ENCODE data around the gene PTGES2.

Gene PTGES2

DNA sequence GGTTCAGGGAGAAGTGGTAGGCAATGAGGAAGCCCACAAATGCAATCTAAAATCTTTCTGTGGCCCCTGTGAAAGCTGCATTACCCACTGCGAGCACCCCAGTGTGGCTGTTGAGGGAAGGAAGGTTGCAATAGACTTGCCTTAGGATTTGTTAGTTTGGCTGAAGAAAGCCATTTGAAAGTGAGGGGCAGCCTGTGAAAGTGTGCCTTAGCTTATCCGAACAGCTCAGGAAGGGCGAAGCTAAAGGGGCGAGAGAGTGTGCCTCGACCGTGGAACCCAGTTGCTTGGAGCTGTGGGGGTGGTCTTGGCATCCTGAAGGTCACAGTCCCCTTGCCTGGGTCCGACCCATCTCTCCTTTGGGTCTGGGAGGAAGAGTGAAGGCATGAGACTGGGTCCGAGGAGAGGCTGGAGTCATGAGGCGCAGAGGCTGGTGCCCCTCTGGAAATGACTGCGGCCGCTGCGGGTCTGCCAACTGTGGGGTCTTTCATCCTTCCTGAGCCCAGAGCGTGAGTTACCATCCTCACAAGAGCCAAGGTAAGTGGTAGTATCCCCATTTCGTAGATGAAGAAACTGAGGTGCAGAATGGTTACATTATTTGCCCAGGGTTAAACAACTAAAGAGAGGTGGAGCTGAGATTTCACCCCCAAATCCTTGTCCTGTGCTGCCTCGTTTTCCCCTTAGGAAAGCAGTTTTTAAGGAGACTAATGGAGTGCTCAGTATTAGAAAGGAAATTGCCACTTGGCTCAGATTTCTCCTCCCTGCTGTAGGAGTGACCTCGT, 35.1 kb downstream of the PTGES2 start:
- in situ Hi-C loops (cut with HindIII; ENCODE audit: low sequenced_read_pairs) = no loop called here

DNA sequence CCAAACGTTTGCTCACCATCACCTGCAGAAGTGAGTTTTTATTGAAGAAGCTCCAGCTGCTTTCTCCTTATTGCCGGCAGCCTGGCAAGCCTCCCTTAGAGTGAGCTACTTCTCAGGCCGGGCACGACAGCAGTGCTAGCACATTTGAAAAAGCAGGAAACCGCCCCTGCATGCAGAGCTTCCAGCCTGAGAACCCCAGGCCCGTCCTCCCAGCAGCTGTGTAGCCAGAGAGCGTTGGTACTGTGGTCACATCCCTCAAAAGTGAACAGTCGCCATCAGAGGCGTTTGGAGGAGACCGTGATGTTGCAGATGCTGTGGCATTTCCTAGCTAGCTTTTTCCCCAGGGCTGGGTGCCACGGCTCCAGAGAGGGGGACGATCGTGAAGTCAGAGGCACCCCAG, 36.0 kb downstream of the PTGES2 start:
- in situ Hi-C loops (cut with HindIII; ENCODE audit: low sequenced_read_pairs) = no loop called here

DNA sequence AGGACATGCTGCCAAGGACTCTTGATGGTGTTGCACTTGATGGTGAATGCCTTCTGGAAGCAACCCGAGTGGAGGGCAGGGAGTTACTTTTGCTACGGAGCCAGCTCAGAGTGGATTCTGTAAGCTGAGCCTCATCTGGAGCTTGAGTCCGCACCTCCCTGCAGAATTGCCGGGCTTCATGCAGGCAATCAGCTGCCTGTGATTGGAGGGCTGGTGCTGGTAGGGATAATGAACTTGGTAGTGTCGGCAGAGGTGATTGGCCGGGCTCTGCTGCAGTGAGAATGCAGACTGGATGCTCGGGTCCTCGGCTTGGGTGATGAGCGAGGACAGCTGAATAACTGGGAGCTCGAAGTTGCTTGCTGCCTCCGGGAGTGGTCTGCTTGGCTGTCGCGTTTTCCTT, 36.4 kb downstream of the PTGES2 start:
- in situ Hi-C loops (cut with HindIII; ENCODE audit: low sequenced_read_pairs) = no loop called here

DNA sequence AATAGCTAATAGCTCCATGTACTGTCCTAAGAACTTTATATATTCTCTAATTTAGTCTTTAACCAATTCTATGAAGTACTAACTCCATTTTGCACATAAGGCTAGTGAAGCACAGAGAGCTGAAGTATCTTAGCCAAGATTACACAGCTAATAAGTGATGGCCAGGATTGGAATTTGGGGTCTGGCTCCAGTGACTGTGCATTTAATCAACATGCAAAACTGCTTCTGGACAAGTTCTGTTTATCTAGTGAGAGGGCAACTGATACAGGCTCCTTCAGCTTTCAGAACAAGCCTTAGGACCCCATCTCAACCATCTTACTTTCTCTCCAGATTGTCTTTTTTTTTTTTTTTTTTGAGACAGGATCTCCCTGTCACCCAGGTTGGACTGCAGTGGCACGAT, 38.2 kb downstream of the PTGES2 start:
- in situ Hi-C loops (cut with HindIII; ENCODE audit: low sequenced_read_pairs) = no loop called here

DNA sequence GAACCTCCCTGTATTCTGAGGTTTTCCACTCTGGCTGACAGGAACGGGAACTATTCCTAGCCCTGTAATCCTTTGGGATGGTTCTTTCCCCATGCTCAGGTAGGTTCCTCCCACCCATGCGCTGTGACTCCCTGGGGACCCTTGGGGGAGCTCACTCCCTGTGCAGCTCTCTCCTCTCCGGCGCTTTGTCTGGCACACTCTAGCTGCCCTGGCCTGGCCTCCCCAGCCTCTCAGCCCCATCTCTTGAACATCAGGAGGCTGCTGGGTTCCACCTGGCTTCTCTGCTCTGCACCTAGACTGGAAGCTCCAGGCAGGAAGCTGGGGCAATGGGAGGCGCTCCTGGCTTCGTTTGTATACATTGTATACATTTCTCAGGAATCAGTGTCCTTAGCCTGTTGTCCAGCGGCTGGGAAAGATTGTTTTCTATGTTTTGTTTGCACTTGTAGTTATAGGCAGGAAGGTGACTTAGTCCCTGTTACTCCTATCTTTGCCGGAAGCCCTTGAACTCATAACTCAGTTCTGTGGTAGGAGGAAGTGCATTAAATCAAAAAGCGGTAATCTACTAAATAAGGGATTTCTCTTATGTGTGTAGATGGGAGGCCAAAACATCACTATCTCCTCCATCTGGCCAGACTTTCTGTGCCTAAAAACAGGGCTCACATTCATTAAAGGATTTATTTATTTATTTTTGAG, 39.1 kb downstream of the PTGES2 start:
- in situ Hi-C loops (cut with HindIII; ENCODE audit: low sequenced_read_pairs) = no loop called here

DNA sequence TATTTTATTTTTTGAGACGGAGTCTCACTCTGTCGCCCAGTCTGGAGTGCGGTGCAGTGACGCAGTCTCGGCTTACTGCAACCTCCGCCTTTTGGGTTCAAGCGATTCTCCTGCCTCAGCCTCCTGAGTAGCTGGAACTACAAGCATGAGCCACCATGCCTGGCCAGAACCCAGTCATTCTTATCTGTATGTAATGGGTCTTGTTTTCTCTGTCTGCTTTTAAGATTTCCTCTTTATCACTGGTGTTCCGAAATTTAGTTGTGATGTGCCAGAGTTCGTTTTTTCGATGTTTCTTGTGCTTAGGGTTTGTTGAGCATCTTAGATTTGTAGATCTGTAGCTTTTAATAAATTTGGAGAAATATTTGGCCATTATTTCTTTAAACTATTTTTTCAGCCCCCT, 40.3 kb downstream of the PTGES2 start:
- in situ Hi-C loops (cut with HindIII; ENCODE audit: low sequenced_read_pairs) = no loop called here

DNA sequence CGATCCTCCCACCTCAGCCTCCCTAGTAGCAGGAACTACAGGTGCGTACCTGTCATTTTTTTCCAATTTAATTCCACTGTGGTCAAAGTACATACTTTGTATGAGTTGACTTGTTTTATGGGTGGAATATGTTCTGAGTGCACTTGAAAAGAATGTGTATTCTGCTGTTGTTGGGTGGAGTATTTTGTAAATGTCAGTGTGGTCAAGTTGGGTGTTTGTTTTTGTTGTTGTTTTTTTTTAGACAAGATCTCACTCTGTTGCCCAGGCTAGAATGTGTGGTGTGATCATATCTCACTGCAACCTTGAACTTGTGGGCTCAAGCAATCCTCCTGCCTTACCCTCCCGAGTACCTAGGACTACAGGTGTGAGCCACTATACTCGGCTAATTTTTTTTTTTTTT, 41.6 kb downstream of the PTGES2 start:
- in situ Hi-C loops (cut with HindIII; ENCODE audit: low sequenced_read_pairs) = no loop called here

DNA sequence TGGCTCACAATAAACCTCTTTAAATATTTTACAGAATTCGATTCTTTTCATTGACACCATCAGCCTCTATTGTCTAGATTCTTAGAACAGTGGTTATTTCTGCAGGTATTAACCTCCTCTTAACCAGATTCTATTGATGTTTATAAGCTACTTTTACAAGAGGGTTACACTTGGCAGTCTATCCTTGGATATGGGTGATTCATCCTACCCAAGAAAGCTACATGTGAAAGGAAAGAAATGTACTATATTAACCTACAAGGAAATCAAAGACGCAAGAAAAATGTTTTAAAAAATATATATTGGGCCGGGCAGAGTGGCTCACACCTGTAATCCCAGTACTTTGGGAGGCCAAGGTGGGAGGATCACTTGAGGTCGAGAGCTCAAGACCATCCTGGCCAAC, 42.8 kb downstream of the PTGES2 start:
- in situ Hi-C loops (cut with HindIII; ENCODE audit: low sequenced_read_pairs) = no loop called here

DNA sequence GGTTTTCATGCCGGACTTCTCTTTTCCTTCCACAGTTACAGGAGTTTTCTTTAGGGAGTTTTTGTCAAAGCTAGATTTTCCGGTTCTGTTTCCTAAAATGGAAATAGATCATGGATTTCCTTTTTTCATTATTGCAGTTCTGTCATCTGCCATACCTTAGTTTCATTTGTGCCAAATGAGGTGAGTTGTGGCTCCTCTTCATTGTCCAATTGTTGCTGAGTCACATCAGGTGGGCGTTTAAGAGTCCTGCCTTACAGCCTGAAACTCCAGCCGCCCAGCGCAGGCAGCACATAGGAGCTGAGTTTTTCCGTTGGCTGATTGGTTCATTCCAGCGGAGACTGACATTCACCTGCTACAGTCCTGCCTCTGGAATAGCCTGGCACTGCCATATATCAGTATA, 45.4 kb downstream of the PTGES2 start:
- in situ Hi-C loops (cut with HindIII; ENCODE audit: low sequenced_read_pairs) = no loop called here

DNA sequence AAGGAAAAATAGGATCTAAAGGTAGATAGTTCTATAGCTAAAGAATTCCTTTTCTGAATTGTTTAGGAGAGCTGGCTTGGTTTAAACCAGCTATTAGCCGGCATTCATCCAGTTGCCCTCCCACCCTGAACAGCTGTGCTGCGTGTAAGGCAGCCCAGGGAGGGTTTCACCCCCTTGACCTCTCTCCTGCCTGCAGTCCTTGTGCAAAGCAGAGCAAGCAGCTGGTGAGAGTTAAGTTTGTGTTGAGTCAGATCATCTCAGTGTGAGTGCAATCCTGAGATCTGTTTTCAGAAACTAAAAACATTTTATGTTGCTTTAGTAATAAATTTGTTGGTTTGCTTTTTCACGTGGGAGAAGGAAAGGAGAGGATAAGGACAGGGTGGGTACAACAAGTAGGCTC, 46.5 kb downstream of the PTGES2 start:
- in situ Hi-C loops (cut with HindIII; ENCODE audit: low sequenced_read_pairs) = no loop called here

DNA sequence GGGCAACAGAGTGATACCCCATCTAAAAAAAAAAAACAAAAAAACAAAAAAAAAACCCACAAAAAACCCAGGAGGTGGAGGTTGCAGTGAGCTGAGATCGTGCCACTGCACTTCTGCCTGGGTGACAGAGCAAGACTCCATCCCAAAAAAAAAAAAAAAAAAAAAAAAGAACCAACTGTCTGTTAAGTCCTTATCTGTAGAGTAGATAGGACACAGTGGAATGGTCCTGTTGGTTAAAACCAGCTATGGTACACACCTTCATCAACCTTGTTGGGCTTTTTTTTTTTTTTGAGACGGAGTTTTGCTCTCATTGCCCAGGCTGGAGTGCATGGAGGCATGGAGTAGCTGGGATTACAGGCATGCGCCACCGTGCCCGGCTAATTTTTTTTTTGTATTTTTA, 47.3 kb downstream of the PTGES2 start:
- in situ Hi-C loops (cut with HindIII; ENCODE audit: low sequenced_read_pairs) = no loop called here

DNA sequence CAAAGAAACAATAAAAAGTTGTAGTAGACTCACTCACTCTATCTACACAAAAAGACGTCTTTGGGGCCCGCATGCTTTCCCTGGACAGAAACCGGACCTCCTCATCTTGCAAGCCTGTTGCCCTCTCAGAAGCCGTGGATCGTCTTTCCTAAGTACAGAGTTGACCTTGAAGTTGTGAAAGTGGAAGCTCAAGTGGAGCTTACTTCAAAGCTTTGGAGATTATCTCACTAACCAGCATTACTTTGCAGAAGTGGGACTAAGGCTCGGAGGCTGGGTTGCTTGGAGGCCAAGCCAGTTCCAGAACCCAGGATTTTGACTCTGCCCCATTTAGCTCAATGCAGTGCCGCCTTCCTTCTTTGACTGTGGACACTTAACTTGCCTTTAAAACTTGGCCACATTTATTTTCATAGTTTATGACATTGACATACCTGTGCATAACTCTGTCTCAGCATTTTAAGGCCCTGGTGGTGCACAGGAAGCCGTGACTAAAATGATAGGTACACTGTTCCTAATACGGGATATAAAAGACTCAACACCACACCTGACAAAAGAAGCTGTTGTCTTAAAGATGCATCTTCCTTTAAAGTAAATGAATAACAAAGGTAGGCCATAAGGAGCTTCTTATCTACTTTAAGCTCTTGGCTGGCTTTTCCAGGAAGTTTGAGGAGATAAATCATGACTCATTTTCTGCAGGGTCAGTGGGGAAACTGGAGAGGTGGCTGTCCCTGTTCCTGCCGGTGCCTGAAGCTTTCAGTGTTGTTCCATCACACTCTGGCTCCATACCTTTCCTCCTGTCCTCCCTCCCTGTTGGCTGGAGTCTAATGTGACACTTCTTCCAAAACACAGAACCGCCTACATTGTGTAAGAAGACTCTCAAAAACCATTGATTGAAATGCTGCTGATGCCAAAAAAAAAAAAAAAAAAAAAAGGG, 48.8 kb downstream of the PTGES2 start:
- in situ Hi-C loops (cut with HindIII; ENCODE audit: low sequenced_read_pairs) = loop anchor here (5.0 to 10.0 kb wide), 2 partner anchors 96 to 146 kb away; partner anchors contain the start of gene EEIG1

DNA sequence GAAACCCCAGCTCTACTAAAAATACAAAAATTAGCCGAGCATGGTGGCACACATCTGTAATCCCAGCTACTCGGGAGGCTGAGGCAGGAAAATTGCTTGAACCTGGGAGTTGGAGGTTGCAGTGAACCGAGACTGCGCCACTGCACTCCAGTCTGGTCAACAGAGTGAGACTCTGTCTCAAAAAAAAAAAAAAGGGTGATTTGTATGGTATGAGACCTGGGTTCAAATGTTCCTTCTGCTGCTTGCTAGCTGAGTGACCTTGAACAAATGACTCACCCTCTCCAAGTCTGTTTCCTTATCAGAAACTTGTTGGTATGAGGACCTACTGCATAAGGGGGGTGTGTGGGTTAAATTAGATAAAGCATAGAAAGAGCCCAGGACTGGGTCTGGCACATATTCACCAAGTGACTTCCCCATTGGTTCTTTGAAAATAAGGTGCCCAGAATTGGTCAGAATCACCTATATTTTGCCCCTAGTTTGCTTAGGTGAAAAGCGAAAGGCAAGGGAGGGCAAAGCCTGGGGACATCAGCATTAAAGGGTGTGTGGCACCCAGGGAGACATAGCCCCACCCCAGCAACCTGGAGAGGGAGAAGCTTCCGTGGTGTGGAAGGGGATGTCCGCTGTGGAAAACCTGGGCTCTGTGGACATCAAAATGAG, 49.6 kb downstream of the PTGES2 start:
- in situ Hi-C loops (cut with HindIII; ENCODE audit: low sequenced_read_pairs) = loop anchor here (5.0 to 10.0 kb wide), 2 partner anchors 96 to 147 kb away; partner anchors contain the start of gene EEIG1

DNA sequence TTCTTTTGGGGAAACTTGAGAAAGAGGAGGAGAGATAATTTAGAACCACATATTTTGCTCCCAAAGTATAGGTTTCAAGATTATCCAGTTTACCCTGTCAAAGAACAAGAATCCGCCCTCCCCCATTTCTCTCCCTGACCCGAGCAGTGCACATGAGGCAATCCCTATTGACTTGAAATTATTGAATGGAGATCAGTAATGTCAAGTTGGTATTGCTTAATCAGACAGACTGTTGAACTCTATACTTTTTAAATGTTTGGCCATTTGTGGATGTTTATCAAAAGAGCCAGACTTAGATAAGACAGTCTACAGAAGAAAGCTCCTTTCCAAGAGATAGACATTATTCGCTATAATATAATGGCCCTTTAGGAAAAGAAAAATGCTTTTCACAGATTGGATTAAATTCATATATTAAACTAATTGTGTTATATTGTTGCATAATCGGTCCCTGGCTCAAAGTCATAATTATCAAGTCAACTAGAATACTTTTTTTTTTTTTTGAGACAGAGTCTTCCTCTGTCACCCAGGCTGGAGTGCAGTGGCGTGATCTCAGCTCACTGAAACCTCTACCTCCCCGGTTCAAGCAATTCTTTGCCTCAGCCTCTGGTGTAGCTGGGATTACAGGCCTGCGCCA, 54.2 kb downstream of the PTGES2 start:
- in situ Hi-C loops (cut with HindIII; ENCODE audit: low sequenced_read_pairs) = loop anchor here (10.0 kb wide), 1 partner anchor 151 kb away; no protein-coding TSS in a partner anchor

DNA sequence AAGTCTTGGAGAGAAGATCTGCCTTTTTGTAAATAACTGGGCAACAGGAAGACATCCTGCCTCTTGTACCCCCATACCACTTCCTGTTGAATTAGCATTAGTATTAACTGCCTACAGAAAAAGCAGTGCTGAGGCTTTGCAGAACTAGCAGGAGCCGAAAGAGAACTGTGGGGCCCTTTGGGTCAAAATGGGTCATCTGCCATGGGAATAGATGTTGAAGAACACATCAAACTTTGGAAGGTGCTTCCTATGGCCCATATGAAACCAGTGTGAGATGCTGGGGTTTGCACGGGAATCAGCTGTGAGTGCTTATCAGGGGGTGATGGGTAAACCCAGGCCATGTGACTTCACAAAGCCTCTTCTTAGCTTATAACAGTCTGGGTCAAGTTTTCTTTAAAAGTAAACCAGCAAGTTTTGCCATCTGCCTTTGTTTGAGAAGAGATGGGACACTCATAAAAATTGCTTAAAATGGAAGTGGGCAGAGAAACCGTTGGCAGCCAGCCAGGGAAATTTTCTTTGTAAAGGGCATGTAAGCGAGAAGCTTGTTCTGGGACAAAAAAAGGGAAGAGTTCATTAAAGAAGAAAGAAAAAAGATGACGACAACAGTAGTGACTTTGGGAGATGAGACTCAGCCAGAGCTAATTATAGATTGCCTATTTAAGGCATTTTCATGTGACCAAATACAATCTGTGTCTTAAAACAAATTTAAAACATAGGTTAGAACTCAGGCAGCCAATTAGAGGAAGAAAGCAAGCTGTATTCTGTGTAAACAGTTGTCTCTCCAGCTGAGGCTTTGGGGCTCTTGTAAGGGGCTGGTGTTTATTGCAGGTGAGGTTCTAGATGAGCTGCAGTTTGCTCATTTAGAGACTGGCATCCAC, 55.1 kb downstream of the PTGES2 start:
- in situ Hi-C loops (cut with HindIII; ENCODE audit: low sequenced_read_pairs) = loop anchor here (10.0 kb wide), 1 partner anchor 152 kb away; no protein-coding TSS in a partner anchor

DNA sequence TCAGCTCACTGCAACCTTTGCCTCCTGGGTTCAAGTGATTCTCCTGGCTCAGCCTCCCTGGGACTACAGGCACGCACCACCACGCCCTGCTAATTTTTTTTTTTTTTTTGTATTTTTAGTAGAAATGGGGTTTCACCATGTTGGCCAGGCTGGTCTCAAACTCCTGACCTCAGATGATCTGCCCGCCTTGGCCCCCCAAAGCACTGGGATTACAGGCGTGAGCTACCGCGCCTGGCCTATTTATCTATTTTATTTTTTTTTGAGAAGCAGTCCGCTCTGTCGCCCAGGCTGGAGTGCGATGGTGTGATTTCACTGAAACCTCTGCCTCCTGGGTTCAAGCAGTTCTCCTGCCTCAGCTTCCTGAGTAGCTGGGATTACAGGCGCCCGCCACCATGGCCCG, 56.1 kb downstream of the PTGES2 start:
- in situ Hi-C loops (cut with HindIII; ENCODE audit: low sequenced_read_pairs) = loop anchor here (10.0 kb wide), 1 partner anchor 153 kb away; no protein-coding TSS in a partner anchor

DNA sequence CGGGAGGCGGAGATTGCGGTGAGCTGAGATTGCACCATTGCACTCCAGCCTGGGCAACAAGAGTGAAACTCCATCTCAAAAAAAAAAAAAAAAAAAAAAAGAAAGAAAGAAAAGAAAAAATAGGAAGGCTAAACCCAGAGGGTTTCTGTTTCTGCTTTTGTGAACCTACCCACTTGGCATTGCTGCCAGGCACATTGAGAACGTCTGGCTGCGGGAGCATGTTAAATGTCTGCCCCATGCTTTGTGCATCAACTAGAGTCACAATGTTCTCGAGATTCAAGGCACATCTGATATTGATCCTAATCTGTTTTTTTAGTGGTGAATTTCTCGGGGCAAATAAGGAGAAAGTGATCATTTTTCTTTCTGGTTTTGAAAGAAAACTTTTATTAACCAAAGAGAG, 56.7 kb downstream of the PTGES2 start:
- in situ Hi-C loops (cut with HindIII; ENCODE audit: low sequenced_read_pairs) = loop anchor here (10.0 kb wide), 1 partner anchor 154 kb away; no protein-coding TSS in a partner anchor

All from endothelial cell of hepatic sinusoid (primary cell).